Liver (tissue), 9 donors: ENCODE data around the gene R3HDML. TPM values are rescaled to one million over a fixed set of nuclear protein-coding genes. Genes with fewer than 3 reads are reported as not detected.

Source experiments
- DNase-seq: peaks from one replicate; pipeline ENCODE4 v3.0.0-alpha.2; 2017; ENCODE audit warnings: low spot score
- H3K27ac ChIP-seq, 2 donors: one replicate each; pipeline ENCODE4 v1.7.0; 2013; ENCODE audit warnings: inconsistent platforms in 2 of 2, low read length in 2 of 2, control low read depth in 1 of 2, low read depth in 1 of 2, mild to moderate bottlenecking in 1 of 2
- H3K27me3 ChIP-seq, 4 donors: one replicate each; pipeline versions ENCODE4 v1.6.1 to v1.7.0; 2013; ENCODE audit warnings: low read length in 3 of 4, inconsistent platforms in 1 of 4, mild to moderate bottlenecking in 1 of 4, moderate library complexity in 1 of 4; ENCODE audit not compliant: control insufficient read depth in 4 of 4, insufficient read depth in 4 of 4
- H3K36me3 ChIP-seq, 4 donors: one replicate each; pipeline versions ENCODE4 v1.6.1 to v1.7.0; 2013; ENCODE audit warnings: low read length in 3 of 4, mild to moderate bottlenecking in 3 of 4, low read depth in 1 of 4, moderate library complexity in 1 of 4; ENCODE audit not compliant: control insufficient read depth in 4 of 4, insufficient read depth in 3 of 4
- H3K4me1 ChIP-seq, 4 donors: one replicate each; pipeline versions ENCODE4 v1.6.1 to v1.7.0; 2013; ENCODE audit warnings: low read length in 3 of 4, mild to moderate bottlenecking in 3 of 4, moderate library complexity in 1 of 4; ENCODE audit not compliant: control insufficient read depth in 4 of 4, insufficient read depth in 4 of 4
- H3K4me3 ChIP-seq, 3 donors: one replicate each; pipeline versions ENCODE4 v1.6.1 to v1.7.0; 2013; ENCODE audit warnings: low read length in 3 of 3, control low read depth in 1 of 3, low read depth in 1 of 3, mild to moderate bottlenecking in 1 of 3
- H3K9ac ChIP-seq, 2 donors: one replicate each; pipeline ENCODE4 v1.7.0; 2013; ENCODE audit warnings: low read length in 2 of 2, mild to moderate bottlenecking in 2 of 2, moderate library complexity in 2 of 2, control low read depth in 1 of 2, low read depth in 1 of 2
- H3K9me3 ChIP-seq, 4 donors: one replicate each; pipeline versions ENCODE4 v1.6.1 to v1.7.0; 2013; ENCODE audit warnings: low read length in 3 of 4; ENCODE audit not compliant: control insufficient read depth in 4 of 4
- ATF3 ChIP-seq: IDR thresholded peaks from 2 replicates; pipeline ENCODE4 v1.6.1; 2016; ENCODE audit warnings: antibody characterized with exemption
- EGR1 ChIP-seq, 2 donors: IDR thresholded peaks; 2 replicates each; pipeline ENCODE4 v1.6.1; 2016 to 2018; ENCODE audit warnings: antibody characterized with exemption in 2 of 2, low read depth in 2 of 2
- FOXA1 ChIP-seq: IDR thresholded peaks from 2 replicates; pipeline ENCODE4 v1.6.1; 2016; ENCODE audit warnings: antibody characterized with exemption
- FOXA2 ChIP-seq: IDR thresholded peaks from 2 replicates; pipeline ENCODE4 v1.6.1; 2016; ENCODE audit warnings: antibody characterized with exemption
- GABPA ChIP-seq, 2 donors: IDR thresholded peaks in 1 of 2; conservative IDR thresholded peaks in 1 of 2; 2 replicates each; pipeline ENCODE4 v1.6.1; 2016; ENCODE audit warnings: antibody characterized with exemption in 2 of 2, mild to moderate bottlenecking in 1 of 2, moderate library complexity in 1 of 2
- HNF4A ChIP-seq, 2 donors: conservative IDR thresholded peaks; 2 replicates each; pipeline ENCODE4 v1.6.1; 2016; ENCODE audit warnings: antibody characterized with exemption in 2 of 2, mild to moderate bottlenecking in 2 of 2
- HNF4G ChIP-seq: IDR thresholded peaks from 2 replicates; pipeline ENCODE4 v1.6.1; 2016; ENCODE audit warnings: antibody characterized with exemption
- JUND ChIP-seq, 2 donors: IDR thresholded peaks; 2 replicates each; pipeline ENCODE4 v1.6.1; 2016; ENCODE audit warnings: antibody characterized with exemption in 2 of 2
- NR2F2 ChIP-seq: IDR thresholded peaks from 2 replicates; pipeline ENCODE4 v1.6.1; 2016; ENCODE audit warnings: antibody characterized with exemption
- RAD21 ChIP-seq, 2 donors: IDR thresholded peaks; 2 replicates each; pipeline ENCODE4 v1.6.1; 2016; ENCODE audit warnings: antibody characterized with exemption in 2 of 2, mild to moderate bottlenecking in 2 of 2
- REST ChIP-seq: IDR thresholded peaks from 2 replicates; pipeline ENCODE4 v1.6.1; 2016; ENCODE audit warnings: antibody characterized with exemption, mild to moderate bottlenecking
- RXRA ChIP-seq, 2 donors: IDR thresholded peaks; 2 replicates each; pipeline ENCODE4 v1.6.1; 2017 to 2018; ENCODE audit warnings: antibody characterized with exemption in 2 of 2, mild to moderate bottlenecking in 1 of 2
- SP1 ChIP-seq: IDR thresholded peaks from 2 replicates; pipeline ENCODE4 v1.6.1; 2018; ENCODE audit warnings: antibody characterized with exemption, mild to moderate bottlenecking
- TAF1 ChIP-seq: conservative IDR thresholded peaks from 2 replicates; pipeline ENCODE4 v1.6.1; 2016; ENCODE audit warnings: antibody characterized with exemption, mild to moderate bottlenecking
- YY1 ChIP-seq: IDR thresholded peaks from 2 replicates; pipeline ENCODE4 v1.6.1; 2016; ENCODE audit warnings: antibody characterized with exemption, mild to moderate bottlenecking
- WGBS: extraction: QIAGEN DNeasy Blood & Tissue Kit; methylation state at CpG from one replicate; pipeline ENCODE4 v1.1.7; 2013; 5-methylcytosine and 5-hydroxymethylcytosine counted together
- polyA plus RNA-seq, 2 donors: library from polyadenylated mRNA; stranded (reverse) in 1 of 2; unstranded in 1 of 2; fragments of 200-250 nt in 1 of 2; fragments of >200 nt in 1 of 2; fragmentation: Nextera tagmentation in 1 of 2; extraction: Ambion mirVana in 1 of 2; gene quantifications; one replicate each; pipeline versions ENCODE4 v1.2.1 to v1.2.3, GENCODE V29; 2013 to 2015
- total RNA-seq, 2 donors: library from RNA; depleted of rRNA; stranded (reverse); fragments of >200 nt; gene quantifications; one replicate each; pipeline ENCODE4 v1.2.3, GENCODE V29; 2014
- TF ChIP-seq, protein P1 (sequence below): IDR thresholded peaks from 2 replicates; pipeline ENCODE4 v1.6.1; 2016; ENCODE audit warnings: antibody characterized with exemption
- TF ChIP-seq, protein P2 (sequence below): IDR thresholded peaks from 2 replicates; pipeline ENCODE4 v1.6.1; 2016; ENCODE audit warnings: antibody characterized with exemption
- TF ChIP-seq, protein P3 (sequence below): fragments of 150-350 bp; IDR thresholded peaks from 2 replicates; pipeline ENCODE4 v1.5.1; 2017; ENCODE audit warnings: improper control_type of control experiment, low read depth, low read length; ENCODE audit not compliant: missing input control
- donor health status: healthy.
- donor health status: healthy.
- donor health status: healthy.
- donor health status: healthy.
- donor health status: healthy.

R3HDML gene
- total and polyA plus RNA-seq, 4 donors: not detected

DNA sequence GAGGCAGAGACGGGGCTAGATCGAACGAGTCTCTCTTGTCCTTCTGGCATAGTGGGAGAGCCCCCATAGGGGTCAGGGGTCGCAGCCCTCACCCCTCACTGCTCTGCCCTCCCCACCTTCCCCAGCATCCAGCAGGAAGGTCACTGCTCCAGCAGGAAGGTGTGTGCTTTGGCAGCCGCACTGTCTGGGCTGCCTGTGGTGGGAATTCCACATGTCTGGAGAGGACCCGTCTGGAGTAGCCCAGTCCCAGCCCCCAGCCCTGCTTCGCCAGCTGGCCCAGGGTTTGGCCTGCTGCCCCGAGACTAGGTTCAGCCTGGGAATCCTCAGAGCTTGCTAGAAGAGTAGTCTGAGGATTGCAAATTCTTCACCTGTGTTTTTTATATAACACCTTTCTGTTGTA lies 2.5 kb upstream of the R3HDML start (continued):
- TF ChIP-seq REST (no peak), YY1 (no peak), SP1 (no peak), GABPA (IDR thresholded peaks at IDR 0.05 in 1 of 2, conservative IDR thresholded peaks at IDR 0.05 in 1 of 2) (no peak), RXRA (IDR thresholded peaks at IDR 0.05) (no peak), RAD21 (IDR thresholded peaks at IDR 0.05) (no peak)

DNA sequence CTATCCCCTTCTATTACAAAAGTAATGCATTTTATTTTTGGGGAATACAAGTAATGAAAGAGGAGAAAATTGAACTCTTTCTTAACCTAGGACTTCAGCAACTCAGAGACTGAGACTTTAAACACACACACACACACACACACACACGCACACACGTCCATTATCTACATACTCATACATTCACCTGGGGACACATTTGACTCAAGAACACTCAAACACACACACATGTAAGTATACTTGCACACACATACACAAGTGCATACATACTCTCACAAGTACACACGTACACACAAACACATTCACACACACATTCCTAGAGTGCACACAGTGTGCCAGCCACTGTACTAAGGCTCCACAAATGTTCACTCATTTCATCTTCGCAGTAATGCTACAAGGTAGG lies 2.1 kb upstream of the R3HDML start:
- WGBS: 90% methylated on average over 4 of the region's 4 CpGs
- peaks cover 0 to 6% (median 0%) of the 10 kb centered on the region in 4 donors for H3K27me3 ChIP-seq
- no peak overlapping the region for H3K27ac ChIP-seq
- no peaks in the 10 kb centered on the region for H3K36me3 ChIP-seq
- H3K4me3 ChIP-seq: no peak overlapping the region
- H3K4me1 ChIP-seq: no peaks in the 10 kb centered on the region
- no peak overlapping the region for H3K9ac ChIP-seq
- DNase-seq: no peak
- TF ChIP-seq, protein P1, sequence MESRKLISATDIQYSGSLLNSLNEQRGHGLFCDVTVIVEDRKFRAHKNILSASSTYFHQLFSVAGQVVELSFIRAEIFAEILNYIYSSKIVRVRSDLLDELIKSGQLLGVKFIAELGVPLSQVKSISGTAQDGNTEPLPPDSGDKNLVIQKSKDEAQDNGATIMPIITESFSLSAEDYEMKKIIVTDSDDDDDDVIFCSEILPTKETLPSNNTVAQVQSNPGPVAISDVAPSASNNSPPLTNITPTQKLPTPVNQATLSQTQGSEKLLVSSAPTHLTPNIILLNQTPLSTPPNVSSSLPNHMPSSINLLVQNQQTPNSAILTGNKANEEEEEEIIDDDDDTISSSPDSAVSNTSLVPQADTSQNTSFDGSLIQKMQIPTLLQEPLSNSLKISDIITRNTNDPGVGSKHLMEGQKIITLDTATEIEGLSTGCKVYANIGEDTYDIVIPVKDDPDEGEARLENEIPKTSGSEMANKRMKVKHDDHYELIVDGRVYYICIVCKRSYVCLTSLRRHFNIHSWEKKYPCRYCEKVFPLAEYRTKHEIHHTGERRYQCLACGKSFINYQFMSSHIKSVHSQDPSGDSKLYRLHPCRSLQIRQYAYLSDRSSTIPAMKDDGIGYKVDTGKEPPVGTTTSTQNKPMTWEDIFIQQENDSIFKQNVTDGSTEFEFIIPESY: no peak
- TF ChIP-seq TAF1: no peak
- no peak for TF ChIP-seq SP1
- no peak for TF ChIP-seq EGR1 (IDR thresholded peaks at IDR 0.05; ENCODE audit: low read depth in 2 of 2)
- no peak for TF ChIP-seq HNF4A (conservative IDR thresholded peaks at IDR 0.05)
- TF ChIP-seq HNF4G: no peak
- TF ChIP-seq FOXA1: no peak
- TF ChIP-seq FOXA2: no peak
- TF ChIP-seq RXRA (IDR thresholded peaks at IDR 0.05): no peak
- TF ChIP-seq ATF3: no peak
- TF ChIP-seq, protein P2, sequence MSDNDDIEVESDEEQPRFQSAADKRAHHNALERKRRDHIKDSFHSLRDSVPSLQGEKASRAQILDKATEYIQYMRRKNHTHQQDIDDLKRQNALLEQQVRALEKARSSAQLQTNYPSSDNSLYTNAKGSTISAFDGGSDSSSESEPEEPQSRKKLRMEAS: no peak
- TF ChIP-seq GABPA (IDR thresholded peaks at IDR 0.05 in 1 of 2, conservative IDR thresholded peaks at IDR 0.05 in 1 of 2): no peak
- no peak for TF ChIP-seq REST
- TF ChIP-seq RAD21 (IDR thresholded peaks at IDR 0.05): no peak
- no peak for TF ChIP-seq NR2F2
- no peak for TF ChIP-seq JUND (IDR thresholded peaks at IDR 0.05)
- TF ChIP-seq, protein P3, sequence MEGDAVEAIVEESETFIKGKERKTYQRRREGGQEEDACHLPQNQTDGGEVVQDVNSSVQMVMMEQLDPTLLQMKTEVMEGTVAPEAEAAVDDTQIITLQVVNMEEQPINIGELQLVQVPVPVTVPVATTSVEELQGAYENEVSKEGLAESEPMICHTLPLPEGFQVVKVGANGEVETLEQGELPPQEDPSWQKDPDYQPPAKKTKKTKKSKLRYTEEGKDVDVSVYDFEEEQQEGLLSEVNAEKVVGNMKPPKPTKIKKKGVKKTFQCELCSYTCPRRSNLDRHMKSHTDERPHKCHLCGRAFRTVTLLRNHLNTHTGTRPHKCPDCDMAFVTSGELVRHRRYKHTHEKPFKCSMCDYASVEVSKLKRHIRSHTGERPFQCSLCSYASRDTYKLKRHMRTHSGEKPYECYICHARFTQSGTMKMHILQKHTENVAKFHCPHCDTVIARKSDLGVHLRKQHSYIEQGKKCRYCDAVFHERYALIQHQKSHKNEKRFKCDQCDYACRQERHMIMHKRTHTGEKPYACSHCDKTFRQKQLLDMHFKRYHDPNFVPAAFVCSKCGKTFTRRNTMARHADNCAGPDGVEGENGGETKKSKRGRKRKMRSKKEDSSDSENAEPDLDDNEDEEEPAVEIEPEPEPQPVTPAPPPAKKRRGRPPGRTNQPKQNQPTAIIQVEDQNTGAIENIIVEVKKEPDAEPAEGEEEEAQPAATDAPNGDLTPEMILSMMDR: no peak
- TF ChIP-seq YY1: no peak
- H3K9me3 ChIP-seq: no peaks in the 10 kb centered on the region
